Prostate gland (tissue), 2 donors: ENCODE data around the gene NFYC.

Experiments used
- CTCF ChIP-seq, 4 experiments: fragments of 200-600 bp in 2 of 4; fragments of 450-650 bp in 2 of 4; sonication (generic) in 2 of 4; IDR thresholded peaks; 1 replicate in 3 of 4; 2 replicates in 1 of 4; pipeline ENCODE4 v1.5.1; 2016 to 2019; ENCODE audit warnings: antibody characterized with exemption in 4 of 4, mild to moderate bottlenecking in 2 of 4, moderate library complexity in 2 of 4
- POLR2A ChIP-seq: fragments of 450-650 bp; IDR thresholded peaks from one replicate; pipeline ENCODE4 v1.6.1; 2016; ENCODE audit warnings: antibody characterized with exemption, mild to moderate bottlenecking

GRCh38 chr1:40743452-40743851 lies 51.9 kb downstream of the NFYC start:
- TF ChIP-seq CTCF (IDR thresholded peaks at IDR 0.05) (no peak), POLR2A (no peak)
